ENCODE results near the gene CRNKL1. TPM values are rescaled to one million over a fixed set of nuclear protein-coding genes. Genes with fewer than 3 reads are reported as not detected.

Gene CRNKL1
- total and polyA plus RNA-seq, 7 donors = 20.1 to 30.6 (median 23.2) TPM

GRCh38 chr20:20095114-20095872 is 43.0 kb upstream of the CRNKL1 start:
- Histone ChIP-seq H3K36me3 (ENCODE audit: insufficient read depth in 1 of 2, low read depth in 1 of 2) (peaks cover 2 to 37% of the 10 kb centered on the region in 2 donors), H3K9me3 (no peaks in the 10 kb centered on the region), H3K4me1 (peaks cover 11% of the 10 kb centered on the region), H3K27ac (peak overlapping the region; percentile 53), H3K27me3 (ENCODE audit: insufficient read depth in 3 of 3, low read length in 2 of 3) (no peaks in the 10 kb centered on the region), H3K4me3 (no peak overlapping the region)
- ATAC-seq (peak; percentile 39 to 60 (median 56)), DNase-seq (no peak)
- WGBS, 3 donors = 66 to 71% (median 71%) methylated on average over 10 of the region's 10 CpGs
- intact Hi-C loops (cut with DNase I) = no loop called here
- no peak for TF ChIP-seq CTCF (IDR thresholded peaks at IDR 0.05)

GRCh38 chr20:20094410-20094809 is 42.1 kb upstream of the CRNKL1 start:
- no peak overlapping the region for H3K27ac ChIP-seq
- 83 to 87% (median 85%) methylated on average over 6 of the region's 6 CpGs for WGBS, 3 donors
- DNase-seq = no peak

GRCh38 chr20:20092827-20093226 is 40.6 kb upstream of the CRNKL1 start:
- 88 to 90% (median 90%) methylated on average over 4 of the region's 4 CpGs for WGBS, 3 donors
- TF ChIP-seq CTCF (IDR thresholded peaks at IDR 0.05) = no peak
- Histone ChIP-seq H3K4me1 (peaks cover 25% of the 10 kb centered on the region), H3K27me3 (ENCODE audit: insufficient read depth in 3 of 3, low read length in 2 of 3) (no peaks in the 10 kb centered on the region), H3K4me3 (no peak overlapping the region), H3K27ac (no peak overlapping the region), H3K36me3 (ENCODE audit: insufficient read depth in 1 of 2, low read depth in 1 of 2) (peaks cover 2 to 17% of the 10 kb centered on the region in 2 donors), H3K9me3 (no peaks in the 10 kb centered on the region)
- DNase-seq (no peak), ATAC-seq (no peak)
- intact Hi-C loops (cut with DNase I) = loop anchor here in 1 of 2 donors (5.0 kb wide), 1 partner anchor 44 kb away; no protein-coding TSS in a partner anchor

More at GRCh38 chr20:20094410-20094809, 42.1 kb upstream of the CRNKL1 start:
- ATAC-seq = no peak
- Histone ChIP-seq H3K27me3 (ENCODE audit: insufficient read depth in 3 of 3, low read length in 2 of 3) (no peaks in the 10 kb centered on the region), H3K36me3 (ENCODE audit: insufficient read depth in 1 of 2, low read depth in 1 of 2) (peaks cover 2 to 28% of the 10 kb centered on the region in 2 donors), H3K9me3 (no peaks in the 10 kb centered on the region), H3K4me3 (no peak overlapping the region), H3K4me1 (peaks cover 18% of the 10 kb centered on the region)
- intact Hi-C loops (cut with DNase I) = loop anchor here in 1 of 2 donors (5.0 kb wide), 1 partner anchor 43 kb away; no protein-coding TSS in a partner anchor
- no peak for TF ChIP-seq CTCF (IDR thresholded peaks at IDR 0.05)

- peak in 3 of 4 donors; percentile 26 to 42 (median 29) for ATAC-seq
- no peak for TF ChIP-seq CTCF (IDR thresholded peaks at IDR 0.05)
- Histone ChIP-seq H3K36me3 (ENCODE audit: insufficient read depth in 1 of 2, low read depth in 1 of 2) (peaks cover 2 to 17% of the 10 kb centered on the region in 2 donors), H3K4me3 (no peak overlapping the region), H3K27me3 (ENCODE audit: insufficient read depth in 3 of 3, low read length in 2 of 3) (no peaks in the 10 kb centered on the region), H3K9me3 (no peaks in the 10 kb centered on the region), H3K4me1 (peaks cover 21% of the 10 kb centered on the region), H3K27ac (peak overlapping the region; percentile 94)
- DNase-seq = no peak
- intact Hi-C loops (cut with DNase I) = loop anchor here (5.0 kb wide), 1 partner anchor 47 kb away; no protein-coding TSS in a partner anchor
- WGBS, 3 donors = 77 to 91% (median 80%) methylated on average over 1 of the region's 1 CpG
These were observed 37.7 kb upstream of the CRNKL1 start for GRCh38 chr20:20089939-20090338.

All from psoas muscle (tissue), 8 donors.